Muscle layer of colon (tissue), 2 donors: ENCODE measurements around the gene VDR.

Experiments used
- H3K27ac ChIP-seq: one replicate; pipeline ENCODE4 v1.7.0; 2013; ENCODE audit warnings: low read depth, mild to moderate bottlenecking, low read length, moderate library complexity
- H3K27me3 ChIP-seq, 2 donors: one replicate each; pipeline ENCODE4 v1.7.0; 2013; ENCODE audit warnings: low read length in 2 of 2, mild to moderate bottlenecking in 2 of 2; ENCODE audit not compliant: insufficient read depth in 2 of 2, control insufficient read depth in 1 of 2
- H3K36me3 ChIP-seq: one replicate; pipeline ENCODE4 v1.7.0; 2013; ENCODE audit warnings: mild to moderate bottlenecking, low read length; ENCODE audit not compliant: insufficient read depth
- H3K4me1 ChIP-seq: one replicate; pipeline ENCODE4 v1.7.0; 2013; ENCODE audit warnings: mild to moderate bottlenecking, low read length; ENCODE audit not compliant: insufficient read depth
- H3K4me3 ChIP-seq, 2 donors: one replicate each; pipeline ENCODE4 v1.7.0; 2013; ENCODE audit warnings: low read length in 2 of 2, low read depth in 1 of 2, mild to moderate bottlenecking in 1 of 2, moderate library complexity in 1 of 2
- H3K9ac ChIP-seq: one replicate; pipeline ENCODE4 v1.7.0; 2013; ENCODE audit warnings: low read length
- H3K9me3 ChIP-seq: one replicate; pipeline ENCODE4 v1.7.0; 2013; ENCODE audit warnings: mild to moderate bottlenecking, low read length
- donor health status: abdominal sarcoma.
- donor health status: Adenocarcinoma of cecum.

VDR gene

DNA sequence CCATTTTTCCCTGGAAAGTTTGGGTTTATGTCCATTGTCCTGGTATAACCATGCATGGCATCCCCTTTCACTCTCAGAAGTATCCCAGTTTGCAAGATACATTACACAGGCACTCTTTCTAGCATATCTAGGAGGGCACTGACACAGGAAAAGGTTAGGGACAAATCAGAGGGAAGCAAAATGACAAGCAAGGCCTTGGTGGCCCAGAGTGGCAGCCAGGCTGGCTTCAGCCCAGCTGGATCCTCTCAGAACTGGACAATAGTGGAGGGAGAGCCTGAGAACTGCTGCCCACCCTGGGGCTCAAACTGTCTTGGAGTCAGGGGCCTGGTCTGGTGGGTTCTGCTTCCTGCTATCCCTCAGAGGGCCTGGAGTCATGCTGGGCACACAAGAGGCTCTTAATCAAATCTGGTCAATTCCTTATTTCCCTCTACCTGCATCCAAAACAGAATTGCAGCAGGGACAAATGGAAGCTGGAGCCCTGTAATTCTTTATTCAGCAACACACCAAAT, 2.6 kb downstream of the VDR start:
- H3K9ac ChIP-seq: no peak overlapping the region
- H3K36me3 ChIP-seq: no peaks in the 10 kb centered on the region
- no peak overlapping the region for H3K4me3 ChIP-seq
- H3K4me1 ChIP-seq: peaks cover 18% of the 10 kb centered on the region
- H3K27ac ChIP-seq: no peak overlapping the region
- H3K27me3 ChIP-seq: peaks cover 0 to 23% of the 10 kb centered on the region in 2 donors
- no peaks in the 10 kb centered on the region for H3K9me3 ChIP-seq

GRCh38 chr12:47901718-47902093, 3.1 kb downstream of the VDR start:
- no peaks in the 10 kb centered on the region for H3K36me3 ChIP-seq
- H3K27ac ChIP-seq: no peak overlapping the region
- no peaks in the 10 kb centered on the region for H3K9me3 ChIP-seq
- no peak overlapping the region for H3K9ac ChIP-seq
- peaks cover 0 to 23% of the 10 kb centered on the region in 2 donors for H3K27me3 ChIP-seq
- H3K4me1 ChIP-seq: peaks cover 18% of the 10 kb centered on the region
- no peak overlapping the region for H3K4me3 ChIP-seq

GRCh38 chr12:47901063-47901717, 3.6 kb downstream of the VDR start:
- Histone ChIP-seq H3K27ac (no peak overlapping the region), H3K36me3 (no peaks in the 10 kb centered on the region), H3K4me3 (no peak overlapping the region), H3K9ac (no peak overlapping the region), H3K27me3 (peaks cover 0 to 23% of the 10 kb centered on the region in 2 donors), H3K4me1 (peaks cover 18% of the 10 kb centered on the region), H3K9me3 (no peaks in the 10 kb centered on the region)

- peaks cover 18% of the 10 kb centered on the region for H3K4me1 ChIP-seq
- no peak overlapping the region for H3K27ac ChIP-seq
- no peak overlapping the region for H3K9ac ChIP-seq
- peaks cover 0 to 23% of the 10 kb centered on the region in 2 donors for H3K27me3 ChIP-seq
- no peak overlapping the region for H3K4me3 ChIP-seq
- H3K36me3 ChIP-seq: no peaks in the 10 kb centered on the region
- no peaks in the 10 kb centered on the region for H3K9me3 ChIP-seq
Observed at GRCh38 chr12:47900131-47901062, 4.4 kb downstream of the VDR start.

DNA sequence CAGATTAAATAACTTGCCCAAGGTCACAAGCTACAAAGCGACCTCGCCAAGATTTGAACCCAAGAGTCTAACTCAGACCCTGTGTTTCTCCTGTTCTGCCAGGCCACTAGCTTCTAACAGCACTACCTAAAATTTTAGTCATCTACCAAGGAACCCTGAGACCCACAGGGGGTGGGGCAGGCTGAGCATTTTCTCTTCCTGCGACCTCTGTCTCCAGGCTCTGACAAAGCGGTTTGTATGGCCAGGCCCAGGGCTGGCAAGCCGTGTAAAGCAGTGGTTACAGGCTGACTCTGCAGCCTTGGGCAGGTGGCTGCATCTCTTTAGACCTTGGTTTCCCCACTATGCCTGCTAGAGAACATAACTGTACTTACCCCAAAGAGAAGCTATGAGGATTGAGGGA, 5.3 kb downstream of the VDR start:
- no peaks in the 10 kb centered on the region for H3K9me3 ChIP-seq
- no peak overlapping the region for H3K27ac ChIP-seq
- no peaks in the 10 kb centered on the region for H3K36me3 ChIP-seq
- peaks cover 17% of the 10 kb centered on the region for H3K4me1 ChIP-seq
- H3K27me3 ChIP-seq: peaks cover 0 to 23% of the 10 kb centered on the region in 2 donors
- H3K9ac ChIP-seq: no peak overlapping the region
- no peak overlapping the region for H3K4me3 ChIP-seq

GRCh38 chr12:47896633-47897032, 8.2 kb downstream of the VDR start:
- Histone ChIP-seq H3K4me3 (no peak overlapping the region), H3K9ac (no peak overlapping the region), H3K4me1 (no peaks in the 10 kb centered on the region), H3K27me3 (peaks cover 0 to 10% of the 10 kb centered on the region in 2 donors), H3K9me3 (no peaks in the 10 kb centered on the region), H3K36me3 (no peaks in the 10 kb centered on the region), H3K27ac (no peak overlapping the region)

- Histone ChIP-seq H3K4me1 (no peaks in the 10 kb centered on the region), H3K4me3 (no peak overlapping the region), H3K27ac (no peak overlapping the region)
Observed at GRCh38 chr12:47896022-47896421, 8.8 kb downstream of the VDR start.

GRCh38 chr12:47894652-47895051, 10.1 kb downstream of the VDR start:
- Histone ChIP-seq H3K9ac (no peak overlapping the region), H3K9me3 (no peaks in the 10 kb centered on the region), H3K4me1 (no peaks in the 10 kb centered on the region), H3K27me3 (peaks cover 0 to 4% of the 10 kb centered on the region in 2 donors), H3K4me3 (no peak overlapping the region), H3K36me3 (no peaks in the 10 kb centered on the region), H3K27ac (no peak overlapping the region)

More at GRCh38 chr12:47896022-47896421, 8.8 kb downstream of the VDR start:
- no peak overlapping the region for H3K9ac ChIP-seq
- H3K9me3 ChIP-seq: no peaks in the 10 kb centered on the region
- peaks cover 0 to 10% of the 10 kb centered on the region in 2 donors for H3K27me3 ChIP-seq
- H3K36me3 ChIP-seq: no peaks in the 10 kb centered on the region

GRCh38 chr12:47894068-47894467, 10.7 kb downstream of the VDR start:
- Histone ChIP-seq H3K27ac (no peak overlapping the region), H3K4me3 (no peak overlapping the region), H3K27me3 (no peaks in the 10 kb centered on the region), H3K4me1 (no peaks in the 10 kb centered on the region), H3K9me3 (no peaks in the 10 kb centered on the region), H3K9ac (no peak overlapping the region), H3K36me3 (no peaks in the 10 kb centered on the region)

DNA sequence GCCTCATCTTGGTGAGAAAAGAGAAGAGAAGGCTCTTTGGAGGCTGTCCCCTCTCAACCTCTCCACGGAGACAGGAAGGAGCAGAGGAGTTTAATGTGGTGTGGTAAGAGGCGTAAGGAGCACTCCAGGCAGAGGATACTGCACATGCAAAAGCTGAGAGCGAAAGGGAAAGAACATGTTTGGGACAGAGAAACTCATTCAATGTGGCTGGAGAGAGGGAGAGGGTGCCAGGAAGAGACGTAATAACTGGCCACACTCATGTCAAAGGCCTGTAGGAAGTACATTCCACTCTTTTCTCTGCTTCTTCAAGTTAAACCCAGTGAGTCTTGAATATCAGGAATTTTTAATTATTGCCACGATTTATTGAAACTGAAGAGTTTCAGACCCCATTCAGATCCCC, 12.0 kb downstream of the VDR start:
- Histone ChIP-seq H3K36me3 (no peaks in the 10 kb centered on the region), H3K27me3 (no peaks in the 10 kb centered on the region), H3K27ac (no peak overlapping the region), H3K9me3 (no peaks in the 10 kb centered on the region), H3K4me3 (no peak overlapping the region), H3K4me1 (no peaks in the 10 kb centered on the region), H3K9ac (no peak overlapping the region)

- Histone ChIP-seq H3K4me3 (no peak overlapping the region), H3K36me3 (no peaks in the 10 kb centered on the region), H3K27me3 (no peaks in the 10 kb centered on the region), H3K9me3 (no peaks in the 10 kb centered on the region), H3K27ac (no peak overlapping the region), H3K4me1 (no peaks in the 10 kb centered on the region), H3K9ac (no peak overlapping the region)
Observed at GRCh38 chr12:47891356-47891755, 13.4 kb downstream of the VDR start.
